Fibroblast of lung (primary cell): ENCODE data around the gene NDUFB7. TPM values are rescaled to one million over a fixed set of nuclear protein-coding genes. Genes with fewer than 3 reads are reported as not detected.

Experiments
- DNase-seq, 2 donors: peaks; one replicate each; pipeline versions ENCODE4 v3.0.0 to v3.0.0-alpha.2; 2010; ENCODE audit warnings: low read depth in 2 of 2
- H2AFZ ChIP-seq: 2 replicates; pipeline ENCODE4 v1.5.1; 2012; ENCODE audit warnings: low read length, control low read depth, inconsistent platforms
- H3K27ac ChIP-seq: 2 replicates; pipeline ENCODE4 v1.5.1; 2011; ENCODE audit warnings: low read length, control low read depth; ENCODE audit not compliant: insufficient read depth
- H3K27me3 ChIP-seq: 2 replicates; pipeline ENCODE4 v1.5.1; 2011; ENCODE audit warnings: mild to moderate bottlenecking, low read length; ENCODE audit not compliant: control insufficient read depth, insufficient read depth
- H3K36me3 ChIP-seq: 2 replicates; pipeline ENCODE4 v1.5.1; 2011; ENCODE audit warnings: low read length; ENCODE audit not compliant: control insufficient read depth, insufficient read depth
- H3K4me1 ChIP-seq: 2 replicates; pipeline ENCODE4 v1.5.1; 2011; ENCODE audit warnings: low read length; ENCODE audit not compliant: control insufficient read depth, insufficient read depth; ENCODE audit errors: extremely low read depth
- H3K4me2 ChIP-seq: 2 replicates; pipeline ENCODE4 v1.5.1; 2011; ENCODE audit warnings: low read length, control low read depth; ENCODE audit not compliant: insufficient read depth; ENCODE audit errors: extremely low read depth
- H3K4me3 ChIP-seq, 4 experiments: fragments of 200-600 bp in 1 of 4; sonication (generic) in 1 of 4; replicated peaks in 1 of 4; 2 replicates each; pipeline ENCODE4 v1.5.1; 2011 to 2016; ENCODE audit warnings: low read length in 4 of 4, low read depth in 3 of 4, mild to moderate bottlenecking in 3 of 4, control low read depth in 2 of 4, inconsistent platforms in 1 of 4, mixed read lengths in 1 of 4; ENCODE audit not compliant: insufficient read depth in 1 of 4; ENCODE audit errors: control extremely low read depth in 1 of 4
- H3K79me2 ChIP-seq: 2 replicates; pipeline ENCODE4 v1.5.1; 2012; ENCODE audit warnings: mild to moderate bottlenecking, low read length, inconsistent platforms; ENCODE audit not compliant: control insufficient read depth, insufficient read depth
- H3K9ac ChIP-seq: 2 replicates; pipeline ENCODE4 v1.5.1; 2011; ENCODE audit warnings: mild to moderate bottlenecking, low read length, control low read depth; ENCODE audit not compliant: insufficient read depth
- H3K9me3 ChIP-seq: 2 replicates; pipeline ENCODE4 v1.5.1; 2012; ENCODE audit warnings: low read depth, low read length; ENCODE audit not compliant: control insufficient read depth, insufficient read depth
- H4K20me1 ChIP-seq: 2 replicates; pipeline ENCODE4 v1.5.1; 2011; ENCODE audit warnings: low read length; ENCODE audit not compliant: control insufficient read depth, insufficient read depth; ENCODE audit errors: extremely low read depth
- EZH2 ChIP-seq: IDR thresholded peaks from 2 replicates; pipeline ENCODE4 v1.5.1; 2012; ENCODE audit warnings: low read length, control low read depth, mild to moderate bottlenecking; ENCODE audit errors: missing control alignments
- polyA plus RNA-seq, 2 donors: library from polyadenylated mRNA; depleted of rRNA in 1 of 2; stranded (reverse) in 1 of 2; unstranded in 1 of 2; fragments of >200 nt; gene quantifications; 2 replicates each; pipeline ENCODE4 v1.2.1, GENCODE V29; 2011 to 2012; ENCODE audit warnings: missing spikeins in 1 of 2
- total RNA-seq: library from RNA; depleted of rRNA; stranded (reverse); fragments of >200 nt; gene quantifications from 2 replicates; pipeline ENCODE4 v1.2.1, GENCODE V29; 2014
- TF ChIP-seq, protein P1 (sequence below), 2 donors: IDR thresholded peaks in 1 of 2; conservative IDR thresholded peaks in 1 of 2; 1 replicate in 1 of 2; 2 replicates in 1 of 2; pipeline ENCODE4 v1.5.1; 2011 to 2012; ENCODE audit warnings: low read length in 2 of 2, control low read depth in 1 of 2, inconsistent platforms in 1 of 2, low read depth in 1 of 2, mild to moderate bottlenecking in 1 of 2

Gene NDUFB7
- total and polyA plus RNA-seq, 2 donors (not counting 1 experiment from before 2014, with no cell fraction given) = 100 to 253 TPM

DNA sequence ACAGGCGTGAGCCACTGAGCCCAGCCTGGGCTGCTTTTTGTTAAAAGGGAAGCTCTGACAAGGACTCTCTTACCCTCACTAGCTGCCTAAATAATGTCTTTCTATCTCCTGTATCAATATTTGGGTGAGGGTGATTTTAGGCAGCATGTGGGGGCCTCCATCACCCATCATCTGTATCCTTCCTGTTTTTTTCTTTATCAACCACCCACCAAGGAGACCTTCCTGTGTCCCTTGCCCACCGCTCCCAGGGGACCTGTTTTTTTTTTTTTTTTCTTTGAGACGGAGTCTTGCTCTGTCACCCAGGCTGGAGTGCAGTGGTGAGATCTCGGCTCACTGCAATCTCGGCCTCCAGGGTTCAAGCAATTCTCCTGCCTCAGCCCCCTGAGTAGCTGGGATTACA is 5.4 kb upstream of the NDUFB7 start:
- H4K20me1 ChIP-seq = no peaks in the 10 kb centered on the region
- H3K79me2 ChIP-seq = no peaks in the 10 kb centered on the region
- no peaks in the 10 kb centered on the region for H3K9me3 ChIP-seq
- H3K4me1 ChIP-seq = peaks cover 4% of the 10 kb centered on the region
- no peak overlapping the region for H3K4me3 ChIP-seq
- no peak overlapping the region for H3K9ac ChIP-seq
- no peaks in the 10 kb centered on the region for H3K27me3 ChIP-seq
- no peaks in the 10 kb centered on the region for H3K36me3 ChIP-seq
- TF ChIP-seq, protein P1, sequence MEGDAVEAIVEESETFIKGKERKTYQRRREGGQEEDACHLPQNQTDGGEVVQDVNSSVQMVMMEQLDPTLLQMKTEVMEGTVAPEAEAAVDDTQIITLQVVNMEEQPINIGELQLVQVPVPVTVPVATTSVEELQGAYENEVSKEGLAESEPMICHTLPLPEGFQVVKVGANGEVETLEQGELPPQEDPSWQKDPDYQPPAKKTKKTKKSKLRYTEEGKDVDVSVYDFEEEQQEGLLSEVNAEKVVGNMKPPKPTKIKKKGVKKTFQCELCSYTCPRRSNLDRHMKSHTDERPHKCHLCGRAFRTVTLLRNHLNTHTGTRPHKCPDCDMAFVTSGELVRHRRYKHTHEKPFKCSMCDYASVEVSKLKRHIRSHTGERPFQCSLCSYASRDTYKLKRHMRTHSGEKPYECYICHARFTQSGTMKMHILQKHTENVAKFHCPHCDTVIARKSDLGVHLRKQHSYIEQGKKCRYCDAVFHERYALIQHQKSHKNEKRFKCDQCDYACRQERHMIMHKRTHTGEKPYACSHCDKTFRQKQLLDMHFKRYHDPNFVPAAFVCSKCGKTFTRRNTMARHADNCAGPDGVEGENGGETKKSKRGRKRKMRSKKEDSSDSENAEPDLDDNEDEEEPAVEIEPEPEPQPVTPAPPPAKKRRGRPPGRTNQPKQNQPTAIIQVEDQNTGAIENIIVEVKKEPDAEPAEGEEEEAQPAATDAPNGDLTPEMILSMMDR (conservative IDR thresholded peaks at IDR 0.05 in 1 of 2, IDR thresholded peaks at IDR 0.05 in 1 of 2; ENCODE audit: low read depth in 1 of 2, low read length in 2 of 2) = no peak
- no peak for TF ChIP-seq EZH2
- H3K4me2 ChIP-seq = no peak overlapping the region
- no peak overlapping the region for H3K27ac ChIP-seq
- H2AFZ ChIP-seq = no peak overlapping the region
- DNase-seq = no peak

DNA sequence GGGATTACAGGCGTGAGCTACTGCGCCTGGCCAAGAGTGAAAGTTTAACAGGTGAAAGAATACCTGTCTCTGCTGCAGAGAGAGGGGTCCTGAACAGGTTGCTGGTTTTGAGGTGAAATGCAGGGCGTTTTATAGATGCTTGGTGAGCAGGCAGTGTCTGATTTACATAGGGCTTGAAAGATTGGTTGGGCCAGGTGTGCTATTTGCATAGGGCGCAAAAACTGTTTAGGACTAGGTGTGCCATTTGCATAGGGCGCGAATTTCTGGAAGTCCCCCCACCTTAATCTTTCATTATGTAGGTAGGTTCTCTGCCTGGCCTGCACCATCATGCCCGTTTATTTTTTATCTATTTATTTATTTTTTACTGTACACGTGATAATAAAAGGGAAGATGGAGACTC is 4.5 kb upstream of the NDUFB7 start:
- TF ChIP-seq EZH2 = no peak
- TF ChIP-seq, protein P1 (conservative IDR thresholded peaks at IDR 0.05 in 1 of 2, IDR thresholded peaks at IDR 0.05 in 1 of 2; ENCODE audit: low read depth in 1 of 2, low read length in 2 of 2) = no peak
- H3K9ac ChIP-seq = no peak overlapping the region
- H3K27me3 ChIP-seq = no peaks in the 10 kb centered on the region
- no peaks in the 10 kb centered on the region for H3K36me3 ChIP-seq
- H3K4me1 ChIP-seq = peaks cover 4% of the 10 kb centered on the region
- H4K20me1 ChIP-seq = no peaks in the 10 kb centered on the region
- H3K9me3 ChIP-seq = no peaks in the 10 kb centered on the region
- H3K4me2 ChIP-seq = no peak overlapping the region
- DNase-seq = no peak
- no peak overlapping the region for H2AFZ ChIP-seq
- H3K4me3 ChIP-seq = no peak overlapping the region
- H3K79me2 ChIP-seq = peaks cover 5% of the 10 kb centered on the region
- H3K27ac ChIP-seq = no peak overlapping the region

GRCh38 chr19:14575428-14575980 is 3.6 kb upstream of the NDUFB7 start:
- H3K4me3 ChIP-seq = no peak overlapping the region
- H3K36me3 ChIP-seq = no peaks in the 10 kb centered on the region
- no peaks in the 10 kb centered on the region for H4K20me1 ChIP-seq
- TF ChIP-seq, protein P1 (conservative IDR thresholded peaks at IDR 0.05 in 1 of 2, IDR thresholded peaks at IDR 0.05 in 1 of 2; ENCODE audit: low read depth in 1 of 2, low read length in 2 of 2) = no peak
- no peak for TF ChIP-seq EZH2
- H3K9ac ChIP-seq = no peak overlapping the region
- peaks cover 6% of the 10 kb centered on the region for H3K4me1 ChIP-seq
- H2AFZ ChIP-seq = no peak overlapping the region
- no peak overlapping the region for H3K27ac ChIP-seq
- no peak overlapping the region for H3K4me2 ChIP-seq
- H3K9me3 ChIP-seq = no peaks in the 10 kb centered on the region
- no peaks in the 10 kb centered on the region for H3K27me3 ChIP-seq
- H3K79me2 ChIP-seq = peaks cover 14% of the 10 kb centered on the region
- DNase-seq = no peak
